ENCODE measurements around the gene MARCHF10. TPM values are rescaled to one million over a fixed set of nuclear protein-coding genes. Genes with fewer than 3 reads are reported as not detected.
A peak's percentile ranks its signal among the peaks of the same experiment; 100 is the strongest.
"Not testable (repeated sequence)": the region's sequence is repeated elsewhere in the genome, so short reads cannot be mapped to it uniquely, and the experiment has no call there.

MARCHF10 gene
- total RNA-seq, 2 donors from 2014 or later = 0.26 to 0.80 TPM

- ATAC-seq; H3K27ac Mint-ChIP-seq; H3K4me3 Mint-ChIP-seq; H3K36me3 Mint-ChIP-seq (ENCODE audit: low read depth); H3K9me3 ChIP-seq (ENCODE audit: control insufficient read depth, low read length, poor library complexity, severe bottlenecking); DNase-seq; H3K4me1 Mint-ChIP-seq: not testable (repeated sequence)
- H3K27me3 Mint-ChIP-seq = peaks cover 11% of the 10 kb centered on the region
Observed at GRCh38 chr17:62698459-62698858, 109.7 kb downstream of the MARCHF10 start.

DNA sequence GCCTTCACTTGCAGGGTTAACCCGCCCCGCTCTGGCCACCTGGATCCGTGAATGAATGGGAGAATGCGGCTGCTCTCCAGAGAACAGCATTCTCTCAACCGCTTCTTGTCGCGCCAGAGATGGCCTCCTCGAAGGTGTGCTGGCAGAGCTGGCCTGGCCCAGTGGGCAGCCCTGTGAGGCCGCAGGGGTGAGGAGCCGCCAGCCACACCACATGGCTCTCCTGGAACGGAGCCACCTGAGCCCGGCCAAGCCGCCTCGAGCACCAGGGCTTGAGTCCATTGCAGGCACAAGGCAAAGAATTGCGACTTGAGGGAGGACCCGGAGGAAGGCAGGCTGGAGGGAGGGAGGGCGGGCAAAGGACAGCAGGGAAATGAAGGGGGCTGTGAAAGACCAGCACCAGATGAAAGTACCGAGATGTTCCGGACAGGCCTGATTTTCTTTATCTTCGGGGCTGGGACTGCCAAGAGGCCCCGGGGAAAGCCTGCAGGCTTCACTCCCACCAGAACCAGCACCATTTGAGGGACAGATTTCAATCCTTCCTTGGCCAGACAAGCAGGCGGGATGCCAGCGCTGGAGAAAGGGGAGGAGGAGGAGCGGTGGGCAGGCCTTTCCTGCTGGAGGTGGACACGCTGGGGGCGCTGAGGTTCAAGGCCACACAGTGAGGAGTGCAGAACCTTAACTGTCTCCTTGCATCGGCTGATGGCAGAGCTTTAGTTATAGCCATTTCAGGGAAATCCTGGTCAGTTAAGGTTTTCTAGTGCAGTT lies 111.2 kb downstream of the MARCHF10 start:
- peaks cover 3% of the 10 kb centered on the region for H3K36me3 Mint-ChIP-seq (ENCODE audit: low read depth)
- H3K27ac Mint-ChIP-seq = no peak overlapping the region
- H3K27me3 Mint-ChIP-seq = peaks cover 11% of the 10 kb centered on the region
- ATAC-seq = no peak
- H3K9me3 ChIP-seq (ENCODE audit: control insufficient read depth, low read length, poor library complexity, severe bottlenecking) = no peaks in the 10 kb centered on the region
- H3K4me1 Mint-ChIP-seq = peaks cover 3% of the 10 kb centered on the region
- no peak for DNase-seq
- H3K4me3 Mint-ChIP-seq = no peak overlapping the region

GRCh38 chr17:62696256-62696655 lies 111.9 kb downstream of the MARCHF10 start:
- Mint-ChIP-seq H3K27me3 (peaks cover 11% of the 10 kb centered on the region), H3K36me3 (ENCODE audit: low read depth) (peaks cover 3% of the 10 kb centered on the region), H3K4me3 (no peak overlapping the region), H3K4me1 (peaks cover 3% of the 10 kb centered on the region), H3K27ac (no peak overlapping the region)
- ATAC-seq = no peak
- no peaks in the 10 kb centered on the region for H3K9me3 ChIP-seq (ENCODE audit: control insufficient read depth, low read length, poor library complexity, severe bottlenecking)
- no peak for DNase-seq

- peak overlapping the region; percentile 41 for H3K4me3 Mint-ChIP-seq
- DNase-seq; H3K27ac Mint-ChIP-seq; H3K36me3 Mint-ChIP-seq (ENCODE audit: low read depth); ATAC-seq; H3K4me1 Mint-ChIP-seq; H3K9me3 ChIP-seq (ENCODE audit: control insufficient read depth, low read length, poor library complexity, severe bottlenecking): not testable (repeated sequence)
- H3K27me3 Mint-ChIP-seq = peaks cover 11% of the 10 kb centered on the region
Observed at GRCh38 chr17:62695093-62695738, 112.9 kb downstream of the MARCHF10 start.

- no peak for ATAC-seq
- no peaks in the 10 kb centered on the region for H3K9me3 ChIP-seq (ENCODE audit: control insufficient read depth, low read length, poor library complexity, severe bottlenecking)
- no peak overlapping the region for H3K4me3 Mint-ChIP-seq
- H3K4me1 Mint-ChIP-seq = peaks cover 3% of the 10 kb centered on the region
- peak overlapping the region; percentile 51 for H3K27ac Mint-ChIP-seq
- H3K36me3 Mint-ChIP-seq (ENCODE audit: low read depth) = peaks cover 3% of the 10 kb centered on the region
- DNase-seq = no peak
- H3K27me3 Mint-ChIP-seq = peaks cover 11% of the 10 kb centered on the region
Observed at GRCh38 chr17:62693616-62694409, 114.3 kb downstream of the MARCHF10 start.

DNA sequence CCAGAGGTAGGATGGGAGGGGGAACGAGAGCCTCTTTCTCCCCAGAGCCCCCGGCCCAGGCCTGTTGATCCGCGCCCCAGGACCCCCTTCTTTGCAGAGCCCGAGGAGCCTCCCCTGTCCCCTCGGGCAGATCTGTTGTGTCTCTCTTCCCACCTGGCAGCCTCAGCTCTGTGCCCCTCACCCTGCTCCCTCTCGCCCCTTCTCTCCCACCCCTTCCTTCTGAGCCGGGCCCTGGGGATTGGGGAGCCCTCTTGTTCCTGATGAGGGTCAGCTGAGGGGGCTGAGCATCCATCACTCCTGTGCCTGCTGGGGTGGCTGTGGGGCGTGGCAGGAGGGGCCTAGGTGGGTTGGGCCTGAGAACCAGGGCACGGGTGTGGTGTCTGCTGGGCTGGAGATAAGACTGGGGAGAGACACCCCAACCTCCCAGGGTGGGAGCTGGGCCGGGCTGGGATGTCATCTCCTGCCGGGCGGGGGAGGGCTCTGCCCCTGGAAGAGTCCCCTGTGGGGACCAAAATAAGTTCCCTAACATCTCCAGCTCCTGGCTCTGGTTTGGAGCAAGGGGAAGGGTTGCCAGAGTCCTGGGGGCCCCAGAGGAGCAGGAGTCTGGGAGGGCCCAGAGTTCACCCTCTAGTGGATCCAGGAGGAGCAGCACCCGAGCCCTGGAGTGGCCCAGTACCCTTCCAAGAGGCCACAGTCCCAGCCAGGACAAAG lies 115.2 kb downstream of the MARCHF10 start:
- ATAC-seq = no peak
- H3K4me1 Mint-ChIP-seq = peaks cover 3% of the 10 kb centered on the region
- no peak for DNase-seq
- no peak overlapping the region for H3K4me3 Mint-ChIP-seq
- H3K36me3 Mint-ChIP-seq (ENCODE audit: low read depth) = peaks cover 3% of the 10 kb centered on the region
- no peak overlapping the region for H3K27ac Mint-ChIP-seq
- H3K9me3 ChIP-seq (ENCODE audit: control insufficient read depth, low read length, poor library complexity, severe bottlenecking) = no peaks in the 10 kb centered on the region
- peaks cover 11% of the 10 kb centered on the region for H3K27me3 Mint-ChIP-seq

- H3K27ac Mint-ChIP-seq = no peak overlapping the region
Observed at GRCh38 chr17:62692159-62692651, 115.9 kb downstream of the MARCHF10 start.

DNA sequence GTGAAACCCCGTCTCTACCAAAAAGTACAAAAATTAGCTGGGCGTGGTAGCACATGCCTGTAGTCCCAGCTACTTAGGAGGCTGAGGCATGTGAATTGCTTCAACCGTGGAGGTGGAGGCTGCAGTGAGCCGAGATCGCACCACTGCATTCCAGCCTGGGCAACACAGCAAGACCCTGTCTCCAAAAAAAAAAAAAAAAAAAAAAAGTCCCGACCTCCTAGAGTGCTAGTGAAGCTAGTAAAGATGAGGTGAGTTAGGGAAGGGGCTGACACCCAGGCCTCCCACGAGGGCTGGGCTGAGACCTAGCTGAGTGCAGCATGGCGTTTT lies 116.6 kb downstream of the MARCHF10 start:
- not testable (repeated sequence) for H3K4me3 Mint-ChIP-seq; ATAC-seq; H3K27ac Mint-ChIP-seq; H3K4me1 Mint-ChIP-seq; H3K36me3 Mint-ChIP-seq (ENCODE audit: low read depth); H3K9me3 ChIP-seq (ENCODE audit: control insufficient read depth, low read length, poor library complexity, severe bottlenecking); DNase-seq
- H3K27me3 Mint-ChIP-seq = peaks cover 11% of the 10 kb centered on the region

More at GRCh38 chr17:62692159-62692651, 115.9 kb downstream of the MARCHF10 start:
- ATAC-seq (no peak), DNase-seq (no peak)
- Mint-ChIP-seq H3K4me3 (no peak overlapping the region), H3K36me3 (ENCODE audit: low read depth) (peaks cover 3% of the 10 kb centered on the region), H3K27me3 (peaks cover 11% of the 10 kb centered on the region), H3K4me1 (peaks cover 3% of the 10 kb centered on the region)
- no peaks in the 10 kb centered on the region for H3K9me3 ChIP-seq (ENCODE audit: control insufficient read depth, low read length, poor library complexity, severe bottlenecking)

- H3K4me1 Mint-ChIP-seq = peaks cover 3% of the 10 kb centered on the region
- DNase-seq (no peak), ATAC-seq (no peak)
- H3K27ac Mint-ChIP-seq = no peak overlapping the region
- H3K9me3 ChIP-seq (ENCODE audit: control insufficient read depth, low read length, poor library complexity, severe bottlenecking) = no peaks in the 10 kb centered on the region
- peaks cover 11% of the 10 kb centered on the region for H3K27me3 Mint-ChIP-seq
- no peak overlapping the region for H3K4me3 Mint-ChIP-seq
- H3K36me3 Mint-ChIP-seq (ENCODE audit: low read depth) = peaks cover 3% of the 10 kb centered on the region
Observed at GRCh38 chr17:62690168-62690897, 117.8 kb downstream of the MARCHF10 start.

- H3K4me3 Mint-ChIP-seq = no peak overlapping the region
- ATAC-seq (no peak), DNase-seq (no peak)
- H3K4me1 Mint-ChIP-seq = peaks cover 3% of the 10 kb centered on the region
- no peaks in the 10 kb centered on the region for H3K9me3 ChIP-seq (ENCODE audit: control insufficient read depth, low read length, poor library complexity, severe bottlenecking)
- peaks cover 3% of the 10 kb centered on the region for H3K36me3 Mint-ChIP-seq (ENCODE audit: low read depth)
- peaks cover 7% of the 10 kb centered on the region for H3K27me3 Mint-ChIP-seq
- H3K27ac Mint-ChIP-seq = no peak overlapping the region
Observed at GRCh38 chr17:62689441-62690167, 118.5 kb downstream of the MARCHF10 start.

DNA sequence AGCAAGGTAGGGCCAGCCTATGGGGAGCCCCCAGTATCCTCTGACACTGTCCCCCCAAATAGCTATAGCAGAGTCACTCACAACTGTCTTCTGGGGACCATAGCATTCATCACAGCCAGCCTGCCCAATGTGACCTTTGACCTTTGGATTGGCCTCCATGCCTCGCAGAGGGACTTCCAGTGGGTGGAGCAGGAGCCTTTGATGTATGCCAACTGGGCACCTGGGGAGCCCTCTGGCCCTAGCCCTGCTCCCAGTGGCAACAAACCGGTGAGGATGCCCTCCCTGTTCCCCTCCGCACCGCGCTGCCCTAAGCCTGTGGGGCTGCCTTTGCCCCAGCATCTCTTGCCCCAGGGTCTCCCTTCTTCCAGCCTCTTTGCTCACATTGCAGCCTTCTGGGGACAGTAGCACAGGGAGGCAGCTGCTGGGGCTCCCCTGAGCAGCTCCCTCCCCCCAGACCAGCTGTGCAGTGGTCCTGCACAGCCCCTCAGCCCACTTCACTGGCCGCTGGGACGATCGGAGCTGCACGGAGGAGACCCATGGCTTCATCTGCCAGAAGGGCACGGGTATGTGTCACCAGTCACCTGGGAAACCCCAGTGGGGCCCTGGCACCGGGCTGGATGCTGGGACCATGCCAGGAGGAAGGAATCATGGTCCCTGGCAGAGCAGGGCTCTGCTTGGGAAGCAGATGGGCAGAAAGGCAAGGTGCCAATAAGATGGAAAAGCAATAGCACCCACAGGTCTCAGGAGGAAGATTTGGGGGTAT lies 119.5 kb downstream of the MARCHF10 start:
- Mint-ChIP-seq H3K27me3 (no peaks in the 10 kb centered on the region), H3K4me1 (no peaks in the 10 kb centered on the region), H3K27ac (no peak overlapping the region), H3K4me3 (no peak overlapping the region), H3K36me3 (ENCODE audit: low read depth) (no peaks in the 10 kb centered on the region)
- ATAC-seq (no peak), DNase-seq (no peak)
- H3K9me3 ChIP-seq (ENCODE audit: control insufficient read depth, low read length, poor library complexity, severe bottlenecking) = no peaks in the 10 kb centered on the region
